GM21367 (cell line): Measurements from ENCODE around the gene CNR2.
A peak's percentile ranks its signal among the peaks of the same experiment; 100 is the strongest.
"Not testable (repeated sequence)": the region's sequence is repeated elsewhere in the genome, so short reads cannot be mapped to it uniquely, and the experiment has no call there.

Experiments used
- ATAC-seq: cut with Tn5 transposase; IDR thresholded peaks from one replicate; pipeline ENCODE4 v1.9.1; 2021; ENCODE audit not compliant: unreplicated experiment

The CNR2 gene

GRCh38 chr1:23838401-23838866 is 74.7 kb downstream of the CNR2 start:
- ATAC-seq, result no peak

GRCh38 chr1:23837908-23838307 is 75.3 kb downstream of the CNR2 start:
- no peak for ATAC-seq

- ATAC-seq, result no peak
These were observed 77.1 kb downstream of the CNR2 start for GRCh38 chr1:23836037-23836436.

- ATAC-seq, result not testable (repeated sequence)
These were observed 79.0 kb downstream of the CNR2 start for GRCh38 chr1:23834156-23834555.

- ATAC-seq, result no peak
These were observed 85.4 kb downstream of the CNR2 start for GRCh38 chr1:23827717-23828116.

- not testable (repeated sequence) for ATAC-seq
These were observed 86.6 kb downstream of the CNR2 start for GRCh38 chr1:23826590-23826989.

- no peak for ATAC-seq
These were observed 87.2 kb downstream of the CNR2 start for GRCh38 chr1:23825762-23826522.

GRCh38 chr1:23825076-23825761 is 87.9 kb downstream of the CNR2 start, which contains the start of gene HMGCL:
Gene HMGCL, minus strand, starts transcription at chr1:23825429. Its CDS starts 14 bp downstream, at chr1:23825415.
- ATAC-seq, result peak; percentile 73

GRCh38 chr1:23824711-23825075 is 88.5 kb downstream of the CNR2 start:
- ATAC-seq, result no peak

GRCh38 chr1:23823767-23824166 is 89.4 kb downstream of the CNR2 start:
- ATAC-seq, result no peak
